GM21717 (cell line): ENCODE results near the gene LASP1NB.
"Not testable (repeated sequence)": the region's sequence is repeated elsewhere in the genome, so short reads cannot be mapped to it uniquely, and the experiment has no call there.

Source experiments
- ATAC-seq: cut with Tn5 transposase; IDR thresholded peaks from one replicate; pipeline ENCODE4 v1.9.1; 2021; ENCODE audit warnings: mild to moderate bottlenecking, moderate library complexity; ENCODE audit not compliant: unreplicated experiment

LASP1NB gene

DNA sequence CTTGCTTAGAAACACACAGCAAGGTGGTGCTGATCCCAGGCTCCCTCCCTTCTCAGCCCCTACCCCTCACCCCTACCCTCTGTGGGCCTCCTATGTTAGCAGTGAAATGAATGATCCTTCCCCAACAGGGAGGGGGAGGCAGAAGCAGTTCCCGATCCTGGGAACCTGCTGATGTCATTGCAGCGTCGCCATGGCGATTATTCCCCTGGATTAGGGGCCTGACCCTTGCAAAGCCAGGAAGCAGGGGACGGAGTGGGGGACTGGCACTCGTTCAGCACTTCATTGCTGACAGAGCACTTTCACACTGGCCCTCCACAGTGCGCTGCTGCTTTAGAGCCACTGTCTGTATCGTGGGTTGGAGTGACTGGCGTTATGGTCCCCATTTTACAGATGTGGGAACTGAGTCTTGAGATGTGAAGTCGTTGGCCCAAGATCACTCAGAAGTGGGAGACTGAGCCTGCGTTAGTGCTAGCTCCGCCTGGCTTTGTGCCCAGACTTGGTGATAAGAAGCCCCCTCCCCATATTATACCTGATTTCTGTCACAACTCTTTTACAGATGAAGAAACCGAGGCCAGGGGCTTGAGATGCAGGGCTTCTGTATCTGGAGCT is 29.0 kb upstream of the LASP1NB start:
- ATAC-seq, result no peak

DNA sequence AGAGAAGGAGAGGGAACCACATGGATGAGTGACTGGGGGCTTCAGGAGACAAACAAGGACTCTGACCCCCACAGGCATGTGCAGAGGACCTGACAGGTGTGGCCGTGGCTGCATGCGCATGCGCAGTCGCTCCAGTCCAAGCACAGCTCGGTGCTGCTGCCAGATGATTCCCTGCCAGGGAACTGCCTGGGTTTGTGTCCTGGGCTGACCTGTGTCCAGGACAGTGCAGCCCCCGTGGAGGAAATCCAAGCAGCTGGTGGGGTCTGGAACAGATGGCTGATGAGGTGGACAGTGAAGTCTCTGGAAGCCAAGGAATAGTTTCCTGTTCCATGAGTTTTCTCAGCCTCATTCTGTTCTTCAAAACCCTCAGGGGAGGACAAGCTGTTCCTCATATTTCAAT is 28.2 kb upstream of the LASP1NB start:
- ATAC-seq, result no peak

DNA sequence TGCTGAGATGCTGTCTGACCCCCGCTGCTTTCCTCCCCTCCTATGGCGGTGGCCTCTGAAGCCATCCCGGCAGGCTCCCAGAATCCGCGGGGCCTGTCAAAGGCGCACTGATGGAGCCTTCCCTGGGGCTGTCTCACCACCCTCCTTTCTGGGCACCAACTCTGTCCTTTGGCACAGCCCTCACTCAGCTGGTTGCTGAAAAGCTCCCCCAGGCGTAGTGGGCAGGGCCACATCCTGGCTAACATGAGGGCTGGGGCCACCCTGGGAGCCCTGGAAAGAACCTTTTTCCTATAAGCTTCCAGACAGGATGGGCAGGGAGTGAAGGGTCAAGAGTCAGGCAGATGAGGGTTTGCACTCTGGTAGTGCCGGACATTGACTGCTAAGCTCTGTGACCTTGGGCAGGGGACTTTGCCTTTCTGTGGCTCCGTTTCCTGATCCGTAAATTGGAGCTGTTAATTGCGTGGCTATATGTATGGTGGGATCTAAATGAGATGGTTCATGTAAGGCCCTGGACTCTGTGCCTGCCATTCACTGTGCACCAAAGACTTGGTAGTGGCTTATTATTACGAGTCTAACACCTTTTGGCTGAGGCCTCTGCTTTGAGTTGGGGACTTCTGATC is 27.6 kb upstream of the LASP1NB start:
- ATAC-seq, result no peak

DNA sequence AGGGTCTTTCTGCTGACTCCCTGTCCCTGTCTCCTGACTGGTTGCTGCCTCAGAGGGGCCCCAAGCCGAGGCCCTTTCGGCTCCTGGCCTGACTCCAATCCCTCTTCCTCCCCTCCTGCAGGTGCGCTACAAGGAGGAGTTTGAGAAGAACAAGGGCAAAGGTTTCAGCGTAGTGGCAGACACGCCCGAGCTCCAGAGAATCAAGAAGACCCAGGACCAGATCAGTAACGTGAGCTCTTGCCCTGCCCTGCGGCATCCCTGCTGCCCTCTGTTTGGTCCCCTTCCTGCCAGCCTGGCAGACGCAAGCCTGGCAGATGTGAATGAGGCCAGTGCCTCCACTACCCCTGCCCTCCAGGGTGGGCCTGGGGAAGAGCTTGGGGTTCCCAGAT is 27.1 kb upstream of the LASP1NB start:
- ATAC-seq, result peak; percentile 8

DNA sequence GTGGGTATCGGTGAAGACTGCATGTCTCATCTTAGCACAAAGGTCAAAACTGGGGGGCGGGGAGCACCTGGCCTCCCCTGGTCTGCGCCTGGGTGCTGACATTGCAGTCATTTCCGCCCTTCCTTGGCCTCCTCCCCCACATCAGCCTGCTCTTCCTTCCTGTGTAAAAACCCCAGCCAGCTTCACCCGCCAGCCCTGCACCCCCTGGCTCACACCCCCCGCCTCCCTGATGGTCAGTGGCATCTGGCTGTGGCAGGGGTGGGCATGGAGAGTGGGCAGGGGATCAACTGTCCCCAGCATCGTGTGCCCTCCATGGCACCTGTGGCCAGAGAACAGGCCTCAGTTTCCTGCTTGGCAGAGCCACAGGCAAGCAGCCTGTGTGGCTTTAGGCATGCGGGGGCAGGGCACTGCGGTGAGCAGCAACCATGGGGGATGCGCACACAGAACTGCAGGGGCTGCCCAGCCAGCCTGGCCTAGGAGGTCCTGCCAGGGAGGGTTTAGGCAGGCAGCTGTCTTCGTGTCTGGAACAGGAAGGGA is 26.5 kb upstream of the LASP1NB start:
- peak; percentile 63 for ATAC-seq

DNA sequence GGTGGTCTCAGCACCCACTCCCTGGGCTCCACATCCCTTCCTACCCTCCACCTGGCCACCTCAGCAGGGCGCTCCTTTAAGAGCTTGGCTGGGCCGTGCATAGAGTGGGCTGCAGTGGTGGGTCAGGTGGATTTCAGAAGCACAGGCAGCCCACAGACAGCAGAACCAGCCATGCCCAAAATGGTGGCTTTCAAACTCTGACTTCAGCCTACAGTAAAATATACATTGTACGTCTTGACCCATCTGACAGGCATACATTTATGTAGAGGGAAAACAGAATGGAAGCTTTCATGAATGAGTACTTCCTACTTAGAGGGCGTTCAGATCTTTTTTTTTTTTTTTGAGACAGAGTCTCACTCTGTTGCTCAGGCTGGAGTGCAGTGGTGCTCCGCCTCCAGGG is 26.0 kb upstream of the LASP1NB start:
- peak; percentile 19 for ATAC-seq

DNA sequence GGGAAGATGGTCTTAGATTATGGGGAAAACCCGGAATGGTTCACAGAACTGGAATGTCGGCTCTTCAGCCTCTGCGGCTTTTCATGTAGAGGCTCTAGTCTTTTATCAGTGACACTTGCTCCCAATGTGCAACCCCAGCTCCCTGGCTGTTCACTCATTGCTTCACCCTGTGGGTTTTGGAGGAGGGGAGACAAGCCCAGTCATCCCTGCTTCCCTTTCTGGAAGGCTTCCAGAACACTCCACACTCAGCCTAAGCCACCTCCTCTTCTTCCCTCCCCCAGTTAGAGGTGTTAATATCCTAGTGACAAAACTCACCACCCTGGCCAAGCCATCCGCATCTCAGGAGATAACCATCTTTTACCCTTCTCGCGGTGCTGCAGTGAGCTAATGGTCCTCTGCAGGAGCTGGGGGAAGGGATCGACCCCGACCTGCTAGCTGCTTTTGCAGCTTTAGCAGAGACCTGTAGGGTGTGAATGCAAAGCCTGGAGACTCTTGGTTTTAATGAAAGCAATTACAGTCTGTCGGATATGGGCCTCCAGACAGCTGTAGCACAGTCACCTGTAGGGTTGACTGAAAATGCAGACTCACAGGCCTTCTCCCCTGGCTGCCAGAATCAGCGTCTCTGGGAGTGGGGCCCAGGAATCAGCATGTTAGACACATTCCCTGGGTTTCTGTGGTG is 24.3 kb upstream of the LASP1NB start:
- ATAC-seq, result no peak

DNA sequence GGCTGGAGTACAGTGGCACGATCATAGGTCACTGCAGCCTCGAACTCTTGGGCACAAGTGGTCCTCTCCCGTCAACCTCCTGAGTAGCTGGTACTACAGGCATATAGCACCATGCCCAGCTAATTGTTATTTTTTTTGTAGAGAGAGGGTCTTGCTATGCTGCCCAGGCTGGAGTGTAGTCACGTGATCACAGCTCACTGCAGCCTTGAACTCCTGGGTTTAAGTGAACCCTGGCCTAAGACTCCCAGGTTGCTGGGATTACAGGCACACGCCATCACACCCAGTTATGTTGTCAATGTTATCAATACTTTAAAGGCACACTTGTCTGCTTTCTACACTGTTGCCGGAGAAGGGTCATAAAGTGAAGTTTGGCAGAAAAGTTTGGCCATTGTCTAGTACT is 22.0 kb upstream of the LASP1NB start:
- ATAC-seq, result no peak

DNA sequence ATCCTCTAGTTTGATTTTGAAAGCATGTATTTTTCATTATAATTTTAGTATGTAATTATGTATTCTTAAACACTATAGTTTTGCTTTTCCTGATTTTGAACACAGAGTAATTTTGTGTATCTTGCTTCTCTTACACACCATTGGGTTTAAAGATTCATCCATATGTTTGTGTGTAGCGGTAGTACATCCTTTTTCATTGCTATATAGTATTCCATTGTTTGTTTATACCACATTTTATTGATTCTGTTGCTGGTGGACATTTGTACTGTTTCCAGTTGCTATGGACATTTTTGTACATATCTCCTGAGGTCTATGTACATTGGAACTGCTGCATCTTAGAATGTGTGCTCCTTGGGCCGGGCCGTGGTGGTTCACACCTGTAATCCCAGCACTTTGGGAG is 20.5 kb upstream of the LASP1NB start:
- no peak for ATAC-seq

DNA sequence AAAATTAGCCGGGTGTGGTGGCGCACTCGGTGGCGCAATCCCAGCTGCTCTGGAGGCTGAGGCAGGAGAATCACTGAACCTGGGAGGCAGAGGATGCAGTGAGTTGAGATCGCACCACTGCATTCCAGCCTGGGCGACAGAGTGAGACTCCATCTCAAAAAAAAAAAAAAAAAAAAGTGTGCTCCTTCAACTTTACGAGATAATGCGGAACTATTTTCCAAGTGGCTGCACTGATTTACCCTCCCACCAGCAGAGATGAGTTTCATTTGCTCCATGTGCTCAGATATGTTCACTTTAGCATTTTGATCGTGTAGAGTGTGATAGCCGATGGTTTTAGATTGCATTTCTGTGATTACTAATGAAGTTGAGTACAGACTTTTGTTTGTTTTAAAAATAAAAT is 20.0 kb upstream of the LASP1NB start:
- ATAC-seq, result no peak

DNA sequence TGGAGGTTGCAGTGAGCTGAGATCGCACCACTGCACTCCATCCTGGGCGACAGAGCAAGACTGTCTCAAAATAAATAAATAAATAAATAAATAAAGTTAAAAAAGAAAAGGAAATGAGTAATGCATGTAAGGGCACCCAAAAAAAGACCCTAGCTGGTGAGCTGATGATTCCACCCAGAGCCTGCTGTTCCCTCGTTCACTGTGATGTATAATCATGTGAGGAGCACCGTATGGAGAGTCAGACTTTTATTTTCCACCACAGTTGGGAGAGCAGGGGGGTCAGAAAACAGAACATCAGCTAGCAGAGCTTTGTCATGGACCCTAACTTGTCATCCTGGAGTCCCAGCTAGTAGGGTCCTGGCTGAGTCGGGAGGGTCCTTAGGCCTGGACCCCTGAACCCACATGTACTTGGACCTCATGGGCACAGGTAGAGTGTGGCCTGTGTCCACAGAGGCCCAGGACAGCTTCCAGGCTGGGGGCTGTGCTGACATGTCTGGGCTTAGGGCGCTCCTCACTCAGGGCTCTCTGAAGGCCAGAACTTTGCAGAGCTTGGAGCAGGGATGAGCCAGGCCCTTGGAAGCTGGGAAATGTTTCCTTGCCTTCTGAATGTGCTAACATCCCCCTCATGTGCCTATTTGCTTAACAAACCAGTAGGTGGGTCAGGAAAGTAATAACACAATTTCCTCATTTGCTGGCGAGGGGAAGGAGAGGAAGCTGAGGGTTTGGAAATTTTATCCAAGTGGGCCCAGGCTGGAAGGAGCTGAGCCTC is 18.8 kb upstream of the LASP1NB start:
- ATAC-seq, result no peak

DNA sequence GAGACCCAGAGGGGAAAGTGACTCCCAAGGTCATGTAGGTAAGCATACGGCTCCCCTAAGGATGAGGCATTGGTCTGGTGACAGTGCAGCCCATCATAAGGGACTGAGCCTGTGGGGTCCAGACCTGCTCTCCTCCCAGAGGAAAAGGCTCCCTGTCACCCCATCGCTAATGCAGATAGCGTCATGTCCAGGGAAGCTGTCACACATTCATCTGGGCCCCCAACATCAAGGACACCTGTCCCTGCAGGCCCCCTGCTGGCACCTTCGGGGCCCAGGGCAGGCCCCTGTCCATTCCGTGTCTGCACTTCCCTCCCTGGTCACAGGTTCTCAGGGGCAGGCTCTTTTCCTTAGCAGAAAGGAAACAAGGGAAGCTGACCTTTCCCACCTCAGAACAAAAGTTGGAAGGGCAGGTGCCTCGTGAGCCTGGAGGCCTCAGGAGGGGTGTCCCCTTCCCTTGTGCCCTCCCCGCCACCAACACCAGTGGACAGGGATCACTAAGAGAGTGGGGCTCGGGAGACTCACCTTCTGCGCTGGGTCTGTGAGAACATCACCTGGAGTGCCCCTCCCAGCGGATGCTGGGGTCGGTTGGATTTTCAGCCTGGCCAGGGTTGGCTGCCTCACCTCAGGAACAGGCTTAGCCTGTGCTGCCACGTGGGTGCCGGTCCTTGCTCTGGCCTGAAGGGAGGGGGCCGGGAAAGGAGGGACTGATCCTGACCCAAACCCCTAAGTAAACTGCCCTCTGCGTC is 17.3 kb upstream of the LASP1NB start:
- ATAC-seq, result no peak

DNA sequence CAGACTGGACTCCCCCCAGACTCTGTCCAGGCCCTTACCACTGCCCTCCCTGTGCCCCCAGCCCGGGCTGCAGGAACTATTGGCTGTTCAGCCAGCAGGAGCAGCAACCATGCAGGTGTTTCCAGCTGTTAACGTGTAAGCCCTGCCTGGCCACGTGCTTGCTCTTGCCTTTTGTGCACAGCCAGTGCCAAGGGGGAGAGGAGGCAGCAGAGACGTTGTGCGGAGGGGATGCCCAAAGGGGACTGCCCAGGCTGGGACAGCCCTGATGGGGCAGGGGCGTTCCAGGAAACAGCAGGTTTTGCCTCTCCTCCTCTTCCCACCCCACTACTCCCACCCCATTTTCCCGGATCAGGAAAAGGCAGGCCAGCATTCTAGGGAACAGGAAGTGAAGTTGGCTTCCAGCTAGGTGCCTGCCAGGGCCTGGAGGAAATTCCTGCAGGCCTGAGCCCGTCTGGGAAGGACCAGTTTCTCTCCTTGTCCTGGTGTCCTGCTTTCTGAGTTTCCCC is 16.7 kb upstream of the LASP1NB start:
- no peak for ATAC-seq

DNA sequence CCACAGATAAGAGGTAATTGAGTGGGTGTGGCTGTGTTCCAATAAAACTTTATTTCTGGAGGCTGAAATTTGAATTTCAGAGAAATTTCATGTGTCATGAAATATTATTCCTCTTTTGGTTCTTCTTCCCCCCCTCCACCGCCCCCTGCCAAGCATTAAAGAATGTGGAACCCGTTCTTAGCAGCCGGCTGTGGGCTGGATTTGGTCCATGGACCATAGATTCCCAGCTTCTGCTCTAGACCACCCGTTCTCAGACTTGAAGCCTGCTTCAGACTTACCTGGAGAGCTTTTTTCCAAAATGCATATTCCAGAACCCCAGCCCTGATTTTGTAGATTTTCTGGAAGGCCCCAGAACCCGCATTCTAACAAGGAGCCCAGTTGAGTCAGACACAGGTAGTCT is 15.1 kb upstream of the LASP1NB start:
- no peak for ATAC-seq

DNA sequence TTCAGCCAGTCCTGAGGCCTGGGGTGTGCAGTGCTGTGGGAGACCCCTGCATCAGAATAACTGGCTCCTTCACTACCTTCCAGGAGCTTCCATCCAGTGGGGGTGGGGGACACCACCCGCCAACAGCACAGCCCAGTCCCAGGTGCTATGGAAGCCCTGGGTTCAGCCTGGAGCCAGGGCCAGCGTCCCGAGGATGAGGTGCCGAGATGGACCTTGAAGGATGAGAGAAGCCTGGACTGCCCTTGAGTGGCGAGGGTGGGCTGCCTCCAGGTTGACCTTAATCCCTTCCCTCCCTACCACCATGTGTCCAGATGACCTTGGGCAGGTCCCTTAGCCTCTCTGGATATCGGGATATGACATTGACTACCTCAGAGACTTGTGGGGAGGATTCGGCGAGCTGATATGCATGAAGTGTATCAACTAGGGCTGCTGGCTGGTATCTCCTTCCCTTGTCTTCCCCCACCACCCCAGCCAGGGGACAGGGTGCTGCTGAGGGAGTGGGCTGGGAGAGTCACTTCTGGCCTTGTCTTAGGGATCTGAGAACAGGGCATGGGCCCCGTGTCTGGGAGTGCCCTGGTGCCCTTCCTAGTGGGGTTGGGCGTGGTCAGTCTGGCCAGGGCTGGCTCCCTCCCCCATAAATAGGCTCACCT is 14.2 kb upstream of the LASP1NB start:
- ATAC-seq, result no peak

DNA sequence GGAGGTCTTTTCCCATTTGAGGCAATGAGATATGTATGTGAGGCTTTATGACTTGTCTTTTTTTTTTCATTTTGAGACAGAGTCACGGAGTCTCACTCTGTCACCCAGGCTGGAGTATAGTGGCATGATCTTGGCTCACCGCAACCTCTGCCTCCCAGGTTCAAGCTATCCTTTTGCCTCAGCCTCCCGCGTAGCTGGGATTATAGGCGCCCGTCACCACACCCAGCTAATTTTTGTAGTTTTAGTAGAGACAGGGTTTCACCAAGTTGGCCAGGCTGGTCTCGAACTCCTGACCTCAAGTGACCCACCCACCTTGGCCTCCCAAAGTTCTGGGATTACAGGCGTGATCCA is 13.7 kb upstream of the LASP1NB start:
- ATAC-seq, result not testable (repeated sequence)

DNA sequence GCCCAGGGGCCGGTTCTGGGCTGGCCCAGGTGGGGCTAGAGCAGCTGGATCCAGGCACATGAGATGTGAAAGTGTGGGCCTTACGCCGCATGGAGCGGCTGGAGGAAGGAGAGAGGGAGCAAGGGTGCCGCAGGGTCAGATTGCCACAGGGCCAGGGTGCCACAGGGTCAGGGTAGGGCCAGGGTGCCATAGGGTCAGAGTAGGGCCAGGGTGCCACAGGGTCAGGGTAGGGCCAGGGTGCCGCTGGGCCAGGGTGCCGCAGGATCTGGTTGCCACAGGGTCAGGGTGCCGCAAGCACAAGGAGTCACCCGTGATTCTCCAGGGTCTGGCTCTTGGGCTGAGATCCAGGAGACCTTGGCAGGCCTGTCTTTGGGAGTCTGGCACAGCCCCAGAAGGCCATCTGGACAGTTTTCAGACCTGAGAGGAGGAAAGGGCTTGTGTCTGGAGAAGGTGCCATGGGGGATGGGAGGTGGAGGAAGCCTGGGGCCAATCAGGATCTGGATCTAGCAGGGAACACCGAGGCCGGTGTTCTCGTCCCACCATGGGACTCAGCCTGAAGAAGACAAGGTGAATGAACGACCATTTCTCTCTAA is 13.1 kb upstream of the LASP1NB start:
- ATAC-seq, result no peak

DNA sequence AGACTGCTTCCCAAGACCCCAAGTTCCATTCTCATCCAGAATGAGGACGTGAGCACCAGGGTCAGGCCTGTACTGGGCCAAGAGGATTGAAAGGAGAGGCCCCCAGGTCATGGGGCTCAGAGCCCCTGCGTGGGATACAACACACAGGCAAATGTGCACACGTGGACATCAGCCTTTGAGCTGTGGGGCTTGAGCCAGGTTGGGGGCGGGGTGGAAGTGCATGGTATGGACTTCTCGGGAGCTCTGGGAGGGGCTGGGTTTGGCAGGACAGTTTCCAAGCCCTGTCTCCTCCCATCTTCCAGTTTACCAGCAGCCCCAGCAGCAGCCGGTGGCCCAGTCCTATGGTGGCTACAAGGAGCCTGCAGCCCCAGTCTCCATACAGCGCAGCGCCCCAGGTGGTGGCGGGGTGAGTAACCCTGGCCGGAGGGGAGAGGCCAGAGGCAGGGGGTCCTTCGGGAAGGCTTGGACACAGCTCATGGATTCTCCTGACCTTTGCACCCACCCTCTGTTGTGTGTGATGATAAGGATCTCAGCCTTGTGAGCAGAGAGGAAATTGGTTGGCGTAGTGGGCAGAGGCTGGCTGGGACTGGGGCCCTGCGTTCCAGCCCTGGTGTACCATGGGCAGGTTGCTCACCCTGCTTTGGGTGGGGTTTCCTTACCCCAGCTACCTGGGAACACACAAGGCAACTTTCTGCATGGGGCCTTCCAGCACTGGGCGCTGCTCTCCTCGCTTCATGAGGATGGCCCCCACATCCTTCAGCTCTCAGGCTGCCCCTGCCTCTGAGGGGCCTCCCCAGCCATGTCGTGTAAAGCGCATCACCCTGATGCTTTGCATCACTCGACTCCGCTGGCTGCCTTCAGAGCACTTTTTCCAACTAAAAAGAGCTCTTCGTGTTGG is 10.4 kb upstream of the LASP1NB start:
- no peak for ATAC-seq

DNA sequence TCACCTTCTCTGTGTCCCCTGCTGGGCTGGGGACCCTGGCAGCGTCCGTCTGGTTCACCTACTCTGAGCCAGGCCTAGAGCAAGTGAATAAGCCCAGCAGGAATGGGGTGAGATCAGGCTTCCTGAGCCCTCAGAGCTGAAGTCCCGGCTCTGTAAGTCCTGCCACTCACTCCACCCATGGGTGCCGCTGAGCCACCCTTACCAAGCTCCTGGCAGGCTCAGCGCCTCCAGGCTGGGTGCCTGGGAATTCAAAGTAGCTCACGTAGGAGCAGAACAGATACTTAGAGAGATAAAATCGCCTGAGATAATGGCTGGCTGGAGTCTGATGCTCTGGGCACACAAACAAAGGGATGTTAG is 9.8 kb upstream of the LASP1NB start:
- ATAC-seq, result no peak
